Panc1 (cell line): Measurements from ENCODE around the gene RAP1B. TPM values are rescaled to one million over a fixed set of nuclear protein-coding genes. Genes with fewer than 3 reads are reported as not detected.

ENCODE experiments used
- ATAC-seq: fragments of 200-7000 bp; cut with Tn5 transposase; 2 replicates; pipeline ENCODE4 v1.9.1; 2020; ENCODE audit warnings: mild to moderate bottlenecking, moderate library complexity
- BruUV-seq: library from RNA; stranded (reverse); fragments of 400-500 nt; replicated peaks from 2 replicates; lab custom pipeline; 2021; lab: Mats Ljungman, UMichigan
- CTCF ChIA-PET: fragments of 300-600 bp; sonication (Branson Sonifier 250); formaldehyde crosslinking; loops from one replicate; lab custom pipeline; 2022; ENCODE audit warnings: antibody characterized with exemption; lab: Charles Lee
- POLR2A ChIA-PET: fragments of 300-600 bp; sonication (Branson Sonifier 250); formaldehyde crosslinking; loops from one replicate; lab custom pipeline; 2022; ENCODE audit warnings: antibody characterized with exemption; lab: Charles Lee
- DNase-seq: peaks from one replicate; pipeline ENCODE4 v3.0.0-alpha.2; 2010; ENCODE audit warnings: low read depth, low spot score
- H3K27ac ChIP-seq: 2 replicates; pipeline ENCODE4 v1.5.1; 2011; ENCODE audit warnings: mild to moderate bottlenecking, low read length, inconsistent platforms
- H3K27me3 ChIP-seq: fragments of 200-500 bp; sonication (Bioruptor generic); 2 replicates; pipeline ENCODE4 v1.6.0; 2014; ENCODE audit warnings: low read length, inconsistent platforms; ENCODE audit not compliant: control insufficient read depth, insufficient read depth
- H3K36me3 ChIP-seq: fragments of 200-500 bp; sonication (Bioruptor generic); 2 replicates; pipeline ENCODE4 v1.5.1; 2014; ENCODE audit warnings: inconsistent platforms, mild to moderate bottlenecking, low read length, moderate library complexity; ENCODE audit not compliant: control insufficient read depth, insufficient read depth
- H3K4me1 ChIP-seq: 2 replicates; pipeline ENCODE4 v1.5.1; 2011; ENCODE audit warnings: inconsistent platforms, mild to moderate bottlenecking, low read length, moderate library complexity; ENCODE audit not compliant: control insufficient read depth, insufficient read depth
- H3K4me3 ChIP-seq, 2 experiments: 2 replicates each; pipeline ENCODE4 v1.5.1; 2011 to 2012; ENCODE audit warnings: low read depth in 2 of 2, low read length in 2 of 2, mild to moderate bottlenecking in 2 of 2, inconsistent platforms in 1 of 2, moderate library complexity in 1 of 2
- H3K9me3 ChIP-seq: fragments of 200-500 bp; sonication (Bioruptor generic); 2 replicates; pipeline ENCODE4 v1.5.1; 2014; ENCODE audit warnings: low read depth, mild to moderate bottlenecking, inconsistent platforms, low read length, moderate library complexity; ENCODE audit not compliant: control insufficient read depth, insufficient read depth
- POLR2AphosphoS5 ChIP-seq: IDR thresholded peaks from 2 replicates; pipeline ENCODE4 v1.6.1; 2012; ENCODE audit warnings: mild to moderate bottlenecking, low read depth, low read length, moderate library complexity
- SIN3A ChIP-seq: IDR thresholded peaks from 2 replicates; pipeline ENCODE4 v1.6.1; 2012; ENCODE audit warnings: low read depth, mild to moderate bottlenecking, low read length, moderate library complexity, borderline replicate concordance; ENCODE audit not compliant: insufficient read depth
- TCF7L2 ChIP-seq: IDR thresholded peaks from 2 replicates; pipeline ENCODE4 v1.6.1; 2011; ENCODE audit warnings: mild to moderate bottlenecking, low read depth, low read length, inconsistent platforms
- in situ Hi-C: cut with HindIII; loops from 2 replicates; pipeline ENCODE4 v1.10.0; 2016; ENCODE audit warnings: low sequenced_read_pairs, low pct_unique_long_range_greater_than_20kb
- intact Hi-C: fragments of 100-400 bp; cut with micrococcal nuclease; formaldehyde crosslinking; loops from one replicate; pipeline ENCODE4 v1.10.0; 2022; ENCODE audit not compliant: unreplicated experiment
- total RNA-seq: library from RNA; stranded (reverse); gene quantifications from one replicate; pipeline ENCODE4 v1.2.1, GENCODE V29; 2021; ENCODE audit not compliant: unreplicated experiment
- TF ChIP-seq, protein P1 (sequence below): fragments of 450-650 bp; IDR thresholded peaks from 2 replicates; pipeline ENCODE4 v1.5.1; 2017; ENCODE audit warnings: mild to moderate bottlenecking
- TF ChIP-seq, protein P2 (sequence below), 2 experiments: IDR thresholded peaks; 2 replicates each; pipeline ENCODE4 v1.6.1; 2011 to 2012; ENCODE audit warnings: low read depth in 2 of 2, control low read depth in 1 of 2, low read length in 1 of 2, mild to moderate bottlenecking in 1 of 2, moderate library complexity in 1 of 2; ENCODE audit not compliant: insufficient read depth in 1 of 2

Gene RAP1B
- total RNA-seq, 1 experiment from 2014 or later = 328 TPM

DNA sequence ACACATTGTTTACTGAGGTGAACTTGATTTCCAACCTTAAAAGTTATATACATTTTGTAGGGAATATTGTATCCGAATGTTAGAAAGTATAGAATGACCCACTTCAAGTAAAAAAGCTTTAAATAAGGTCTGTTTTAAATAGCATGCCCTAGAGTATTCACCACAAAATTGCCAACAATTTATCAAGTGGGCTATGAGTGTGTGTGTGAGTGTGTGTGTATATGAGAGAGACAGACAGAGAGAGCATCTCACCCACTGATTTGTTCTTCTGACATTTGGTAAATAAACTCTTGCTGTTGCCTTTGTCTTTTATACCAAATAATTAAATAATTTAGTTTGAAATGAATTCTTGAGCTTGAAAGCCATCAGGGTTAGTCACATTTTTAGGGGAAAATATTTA, 29.8 kb upstream of the RAP1B start:
- ChIA-PET POLR2A (no interaction called here), CTCF (no interaction called here)
- H3K27ac ChIP-seq = peak overlapping the region; percentile 51; the same call in 1 of the 2 replicates
- no peaks in the 10 kb centered on the region for H3K27me3 ChIP-seq
- no peaks in the 10 kb centered on the region for H3K9me3 ChIP-seq
- in situ Hi-C loops (no loop called here), intact Hi-C loops (no loop called here)
- ATAC-seq = no peak
- no peak for TF ChIP-seq TCF7L2
- TF ChIP-seq, protein P1, sequence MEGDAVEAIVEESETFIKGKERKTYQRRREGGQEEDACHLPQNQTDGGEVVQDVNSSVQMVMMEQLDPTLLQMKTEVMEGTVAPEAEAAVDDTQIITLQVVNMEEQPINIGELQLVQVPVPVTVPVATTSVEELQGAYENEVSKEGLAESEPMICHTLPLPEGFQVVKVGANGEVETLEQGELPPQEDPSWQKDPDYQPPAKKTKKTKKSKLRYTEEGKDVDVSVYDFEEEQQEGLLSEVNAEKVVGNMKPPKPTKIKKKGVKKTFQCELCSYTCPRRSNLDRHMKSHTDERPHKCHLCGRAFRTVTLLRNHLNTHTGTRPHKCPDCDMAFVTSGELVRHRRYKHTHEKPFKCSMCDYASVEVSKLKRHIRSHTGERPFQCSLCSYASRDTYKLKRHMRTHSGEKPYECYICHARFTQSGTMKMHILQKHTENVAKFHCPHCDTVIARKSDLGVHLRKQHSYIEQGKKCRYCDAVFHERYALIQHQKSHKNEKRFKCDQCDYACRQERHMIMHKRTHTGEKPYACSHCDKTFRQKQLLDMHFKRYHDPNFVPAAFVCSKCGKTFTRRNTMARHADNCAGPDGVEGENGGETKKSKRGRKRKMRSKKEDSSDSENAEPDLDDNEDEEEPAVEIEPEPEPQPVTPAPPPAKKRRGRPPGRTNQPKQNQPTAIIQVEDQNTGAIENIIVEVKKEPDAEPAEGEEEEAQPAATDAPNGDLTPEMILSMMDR = no peak
- TF ChIP-seq POLR2AphosphoS5 = no peak
- TF ChIP-seq, protein P2, sequence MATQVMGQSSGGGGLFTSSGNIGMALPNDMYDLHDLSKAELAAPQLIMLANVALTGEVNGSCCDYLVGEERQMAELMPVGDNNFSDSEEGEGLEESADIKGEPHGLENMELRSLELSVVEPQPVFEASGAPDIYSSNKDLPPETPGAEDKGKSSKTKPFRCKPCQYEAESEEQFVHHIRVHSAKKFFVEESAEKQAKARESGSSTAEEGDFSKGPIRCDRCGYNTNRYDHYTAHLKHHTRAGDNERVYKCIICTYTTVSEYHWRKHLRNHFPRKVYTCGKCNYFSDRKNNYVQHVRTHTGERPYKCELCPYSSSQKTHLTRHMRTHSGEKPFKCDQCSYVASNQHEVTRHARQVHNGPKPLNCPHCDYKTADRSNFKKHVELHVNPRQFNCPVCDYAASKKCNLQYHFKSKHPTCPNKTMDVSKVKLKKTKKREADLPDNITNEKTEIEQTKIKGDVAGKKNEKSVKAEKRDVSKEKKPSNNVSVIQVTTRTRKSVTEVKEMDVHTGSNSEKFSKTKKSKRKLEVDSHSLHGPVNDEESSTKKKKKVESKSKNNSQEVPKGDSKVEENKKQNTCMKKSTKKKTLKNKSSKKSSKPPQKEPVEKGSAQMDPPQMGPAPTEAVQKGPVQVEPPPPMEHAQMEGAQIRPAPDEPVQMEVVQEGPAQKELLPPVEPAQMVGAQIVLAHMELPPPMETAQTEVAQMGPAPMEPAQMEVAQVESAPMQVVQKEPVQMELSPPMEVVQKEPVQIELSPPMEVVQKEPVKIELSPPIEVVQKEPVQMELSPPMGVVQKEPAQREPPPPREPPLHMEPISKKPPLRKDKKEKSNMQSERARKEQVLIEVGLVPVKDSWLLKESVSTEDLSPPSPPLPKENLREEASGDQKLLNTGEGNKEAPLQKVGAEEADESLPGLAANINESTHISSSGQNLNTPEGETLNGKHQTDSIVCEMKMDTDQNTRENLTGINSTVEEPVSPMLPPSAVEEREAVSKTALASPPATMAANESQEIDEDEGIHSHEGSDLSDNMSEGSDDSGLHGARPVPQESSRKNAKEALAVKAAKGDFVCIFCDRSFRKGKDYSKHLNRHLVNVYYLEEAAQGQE (IDR thresholded peaks at IDR 0.05; ENCODE audit: insufficient read depth in 1 of 2, low read depth in 2 of 2, low read length in 1 of 2) = no peak
- TF ChIP-seq SIN3A = no peak
- H3K4me1 ChIP-seq = peaks cover 11% of the 10 kb centered on the region
- no peak for DNase-seq
- no peaks in the 10 kb centered on the region for H3K36me3 ChIP-seq
- no TSS peak for BruUV-seq
- H3K4me3 ChIP-seq = no peak overlapping the region

DNA sequence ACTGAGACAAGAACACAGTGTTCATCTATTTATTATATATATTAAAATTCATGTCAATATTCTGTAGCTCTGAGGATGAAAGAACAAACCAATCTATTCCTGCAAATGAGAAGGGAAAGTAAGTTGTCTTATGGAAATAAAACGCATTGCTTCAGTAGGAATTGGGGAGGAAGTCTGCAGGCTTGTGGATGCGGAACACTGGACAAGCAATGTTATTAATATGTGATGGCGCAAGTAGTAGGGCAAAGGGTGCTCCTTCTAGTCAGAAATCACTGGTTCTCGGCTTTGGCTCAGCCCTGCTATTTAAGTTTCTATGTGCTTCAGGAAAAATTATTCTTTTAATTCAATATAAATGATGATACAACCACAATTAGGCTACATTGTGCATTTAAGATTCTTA, 28.8 kb upstream of the RAP1B start:
- BruUV-seq = no TSS peak
- POLR2A ChIA-PET = interaction anchor here (0.6 kb wide), 1 partner anchor 50 kb away, joined by 8 read pairs; no protein-coding TSS in a partner anchor

More for the DNA sequence above, 28.8 kb upstream of the RAP1B start:
- intact Hi-C loops (no loop called here), in situ Hi-C loops (no loop called here)
- CTCF ChIA-PET = no interaction called here
- ATAC-seq (no peak), DNase-seq (no peak)
- peak overlapping the region; percentile 5; the same call in 1 of the 2 replicates for H3K27ac ChIP-seq
- no peaks in the 10 kb centered on the region for H3K36me3 ChIP-seq
- H3K4me1 ChIP-seq = peaks cover 11% of the 10 kb centered on the region
- no peak overlapping the region for H3K4me3 ChIP-seq
- TF ChIP-seq TCF7L2 (no peak), SIN3A (no peak), POLR2AphosphoS5 (no peak)
- TF ChIP-seq, protein P1 = no peak
- TF ChIP-seq, protein P2 (IDR thresholded peaks at IDR 0.05; ENCODE audit: insufficient read depth in 1 of 2, low read depth in 2 of 2, low read length in 1 of 2) = no peak
- no peaks in the 10 kb centered on the region for H3K9me3 ChIP-seq
- H3K27me3 ChIP-seq = no peaks in the 10 kb centered on the region
